HG02981 (cell line): ENCODE measurements around the gene CCM2.

Experiments used
- ATAC-seq: cut with Tn5 transposase; IDR thresholded peaks from one replicate; pipeline ENCODE4 v1.9.1; 2021; ENCODE audit warnings: mild to moderate bottlenecking, moderate library complexity; ENCODE audit not compliant: unreplicated experiment

The CCM2 gene

DNA sequence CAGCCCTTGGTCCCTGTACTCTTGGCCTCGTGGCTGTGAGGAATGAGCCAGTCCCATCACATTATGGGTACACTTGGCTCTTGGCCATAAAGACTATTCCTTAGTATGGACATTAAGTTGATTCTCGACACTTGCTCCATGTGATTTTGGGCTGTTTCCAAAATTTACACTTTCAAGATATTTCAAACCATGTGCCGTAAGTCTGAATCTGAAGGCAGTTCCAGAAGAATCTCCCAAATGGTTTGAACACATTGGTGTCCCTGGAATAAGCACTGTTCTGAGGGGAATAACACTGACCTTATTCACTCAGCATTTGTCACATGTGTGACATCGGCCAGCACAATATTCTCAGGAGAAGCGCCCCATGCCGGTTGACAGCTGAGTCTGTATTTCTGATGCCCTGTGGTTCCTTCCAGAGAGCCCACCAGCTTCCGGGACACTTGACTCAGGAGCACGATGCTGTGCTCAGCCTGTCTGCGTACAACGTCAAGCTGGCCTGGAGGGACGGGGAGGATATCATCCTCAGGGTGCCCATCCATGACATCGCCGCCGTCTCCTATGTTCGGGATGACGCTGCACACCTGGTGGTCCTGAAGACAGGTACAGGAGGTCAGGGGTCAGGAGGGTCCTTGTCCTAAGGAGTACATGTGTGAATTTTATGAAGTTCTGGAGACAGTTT is 64.2 kb downstream of the CCM2 start:
- no peak for ATAC-seq

DNA sequence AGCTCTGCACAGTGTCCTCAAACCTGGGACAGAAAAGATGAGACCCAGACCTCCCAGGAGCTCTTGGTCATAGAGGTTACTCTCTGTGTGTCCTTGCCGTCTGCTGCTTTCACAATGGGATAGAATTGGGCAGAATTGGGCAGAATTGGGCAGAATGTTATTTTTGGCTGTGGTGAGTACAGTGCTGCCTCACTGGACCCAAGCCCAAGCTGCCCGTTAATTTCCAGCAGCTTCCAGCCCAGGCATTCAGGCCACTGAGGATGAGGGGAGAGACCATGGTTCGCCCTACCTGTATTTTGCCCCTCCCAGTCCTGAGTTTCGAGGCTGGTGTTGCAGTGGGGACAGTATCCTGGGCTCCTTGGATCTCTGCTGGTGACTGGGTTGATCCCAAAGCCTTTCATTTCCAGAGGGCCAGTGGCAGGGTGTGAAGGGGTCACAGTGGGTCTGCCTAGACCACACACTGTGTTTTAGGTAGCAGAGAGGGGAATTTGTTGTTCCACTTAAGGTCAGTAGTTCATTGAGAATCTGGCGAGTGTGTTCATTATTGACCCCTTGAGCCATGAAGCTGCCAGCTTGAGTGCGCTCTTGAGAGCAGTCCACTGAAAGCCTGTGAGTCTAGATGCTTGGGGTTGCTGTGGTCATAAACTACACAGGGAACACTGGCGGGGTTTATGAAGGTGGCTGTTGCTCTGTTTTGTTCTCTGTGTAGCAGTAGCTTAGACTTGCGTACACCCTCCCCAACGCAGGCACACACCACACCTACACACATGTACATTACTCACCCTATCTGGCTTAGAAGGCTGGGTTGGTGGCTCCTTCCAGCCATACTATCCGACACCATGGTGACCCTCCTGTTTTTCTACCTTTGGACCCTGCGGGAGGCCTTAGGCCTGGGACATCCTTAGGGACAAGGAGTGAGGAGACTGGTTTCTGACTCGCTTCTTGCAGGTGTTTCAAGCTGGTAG is 65.3 kb downstream of the CCM2 start:
- ATAC-seq = no peak

DNA sequence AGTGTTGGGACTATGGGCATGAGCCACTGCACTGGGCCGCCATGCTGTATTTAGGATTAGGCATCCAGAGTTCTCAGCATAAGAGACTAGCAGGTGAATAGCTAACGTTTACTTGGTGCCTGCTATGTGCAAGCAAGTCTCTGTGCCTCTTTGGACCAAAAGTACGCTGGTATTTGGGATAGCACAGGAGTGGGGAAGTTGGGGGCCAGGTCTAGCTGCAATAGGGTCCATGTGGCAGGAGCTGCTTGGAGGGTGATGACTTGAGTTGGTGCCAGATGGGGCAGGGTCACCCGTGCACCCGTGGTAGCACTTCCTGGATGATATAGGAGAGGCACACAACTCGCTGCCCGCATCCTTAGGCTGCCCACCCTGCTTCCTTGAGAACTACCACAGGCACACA is 66.4 kb downstream of the CCM2 start:
- no peak for ATAC-seq

DNA sequence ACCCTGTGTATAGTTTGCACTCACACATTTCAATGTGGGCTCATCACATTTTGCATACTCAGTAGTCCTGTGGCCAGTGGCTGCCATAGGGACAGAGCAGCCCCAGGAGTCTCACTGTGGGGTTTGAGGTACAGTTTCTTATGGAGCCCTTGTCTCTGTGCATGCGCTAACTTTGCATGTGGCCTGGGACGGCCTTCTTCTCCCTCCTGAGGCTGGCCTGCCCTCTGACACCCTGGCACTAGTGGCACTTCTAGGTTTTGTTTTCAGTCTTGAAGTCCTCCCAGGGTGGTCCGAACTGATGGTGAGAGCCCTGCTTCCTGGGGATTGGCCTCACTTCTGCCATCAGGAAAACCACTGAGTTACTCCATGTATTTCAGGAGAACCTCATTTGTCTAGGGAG is 67.6 kb downstream of the CCM2 start:
- no peak for ATAC-seq

DNA sequence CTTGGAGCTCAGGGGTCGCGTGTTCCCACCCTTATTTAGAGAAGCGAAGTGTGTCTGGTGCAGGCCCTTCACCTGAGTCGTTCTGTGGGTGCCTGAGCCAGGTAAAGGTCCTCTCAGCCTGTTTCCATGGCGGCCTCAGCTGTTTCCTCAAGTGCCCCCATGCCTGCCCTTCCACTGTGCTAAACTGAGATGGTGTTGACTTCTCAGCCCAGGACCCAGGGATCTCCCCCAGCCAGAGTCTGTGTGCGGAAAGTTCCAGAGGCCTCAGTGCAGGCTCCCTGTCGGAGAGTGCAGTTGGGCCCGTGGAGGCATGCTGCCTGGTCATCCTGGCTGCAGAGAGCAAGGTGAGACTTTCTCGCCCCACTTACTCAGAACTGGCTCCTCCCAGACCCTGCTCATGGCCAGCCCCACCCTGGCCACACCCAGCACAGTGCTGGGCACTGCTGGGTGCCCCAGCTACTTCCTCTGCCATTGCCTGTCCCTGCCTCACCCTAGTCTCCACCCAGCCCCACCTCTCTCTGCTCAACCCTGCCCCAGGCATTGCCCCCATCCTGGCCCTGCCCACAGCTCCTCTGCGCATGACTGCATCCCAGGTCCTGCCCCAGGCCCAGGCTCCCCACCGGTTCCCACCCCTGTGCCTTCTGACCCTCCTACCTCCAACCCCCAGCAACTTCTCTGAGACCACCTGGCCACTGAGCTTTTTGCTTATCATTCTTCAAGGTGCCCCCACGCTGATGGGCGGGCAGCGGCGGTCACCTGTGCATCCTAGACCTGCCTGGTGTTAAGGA is 68.4 kb downstream of the CCM2 start:
- ATAC-seq = no peak

DNA sequence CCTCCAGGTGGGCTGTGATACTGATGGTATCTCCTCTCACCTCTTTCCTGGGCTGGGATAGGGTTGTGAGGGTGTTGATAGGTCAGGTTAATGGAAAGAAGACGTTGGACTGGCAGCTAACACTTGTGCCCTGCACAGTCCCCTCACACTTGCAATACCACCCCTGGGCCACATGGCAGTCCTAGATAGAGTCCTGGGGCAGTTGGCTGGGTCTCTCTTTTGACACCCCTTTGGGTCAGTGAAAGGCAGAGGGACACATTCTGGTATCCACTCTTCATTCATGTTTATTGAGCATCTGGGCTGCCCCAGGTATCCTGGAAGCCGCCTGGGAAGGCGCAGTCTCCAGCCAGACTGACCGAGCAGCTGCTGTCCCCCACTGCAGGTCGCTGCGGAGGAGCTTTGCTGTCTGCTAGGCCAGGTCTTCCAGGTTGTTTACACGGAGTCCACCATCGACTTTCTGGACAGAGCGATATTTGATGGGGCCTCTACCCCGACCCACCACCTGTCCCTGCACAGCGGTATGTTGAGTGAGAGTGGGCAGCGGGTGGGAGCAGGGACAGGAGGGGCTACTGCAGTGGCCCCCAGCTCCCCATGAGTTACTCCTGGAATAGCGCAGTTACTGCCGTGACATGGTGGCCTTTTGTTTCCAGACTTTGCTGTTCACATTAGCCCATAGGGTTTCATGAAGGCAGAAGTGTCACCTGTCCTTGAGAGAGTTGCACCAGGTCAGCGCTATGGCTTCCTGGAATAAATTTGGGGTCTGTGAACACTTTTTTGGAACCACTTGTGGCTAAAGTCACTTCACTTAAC is 69.6 kb downstream of the CCM2 start:
- ATAC-seq = no peak

DNA sequence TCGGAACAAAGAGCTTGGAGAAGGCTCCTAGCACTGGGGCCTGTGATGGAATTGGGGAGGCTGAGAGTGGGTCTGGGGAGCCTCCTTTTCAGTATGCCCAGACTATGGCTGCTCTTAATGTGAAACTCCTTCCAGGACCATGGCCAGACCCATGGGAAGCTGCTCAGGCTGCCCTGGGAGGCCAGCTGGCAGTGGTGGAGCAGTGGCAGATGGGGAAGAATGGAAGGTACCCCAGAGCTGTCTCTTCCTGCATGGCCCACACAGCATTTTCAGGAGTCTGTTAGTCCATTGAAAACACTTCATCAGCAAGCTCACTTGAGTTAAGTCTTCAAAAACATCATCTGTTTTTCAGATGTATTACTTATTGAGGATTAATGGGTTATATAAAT is 70.2 kb downstream of the CCM2 start:
- no peak for ATAC-seq

DNA sequence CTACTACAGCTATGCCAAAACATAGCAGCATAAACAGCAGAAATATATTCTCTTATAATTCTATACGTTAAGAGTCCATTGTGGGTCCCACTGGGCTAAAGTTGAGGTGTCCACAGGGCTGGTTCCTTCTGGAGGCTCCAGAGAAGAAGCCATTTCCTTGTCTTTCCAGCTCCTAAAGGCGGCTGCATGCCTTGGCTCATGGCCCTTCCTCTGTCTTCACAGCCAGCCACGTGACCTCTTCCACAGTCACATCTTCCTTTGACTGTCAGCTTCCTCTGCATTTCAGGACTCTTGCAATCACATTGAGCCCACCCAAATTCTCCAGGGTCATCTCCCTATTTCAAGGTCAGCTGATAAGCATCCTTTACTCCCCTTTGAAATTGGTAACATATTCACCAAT is 71.5 kb downstream of the CCM2 start:
- no peak for ATAC-seq

DNA sequence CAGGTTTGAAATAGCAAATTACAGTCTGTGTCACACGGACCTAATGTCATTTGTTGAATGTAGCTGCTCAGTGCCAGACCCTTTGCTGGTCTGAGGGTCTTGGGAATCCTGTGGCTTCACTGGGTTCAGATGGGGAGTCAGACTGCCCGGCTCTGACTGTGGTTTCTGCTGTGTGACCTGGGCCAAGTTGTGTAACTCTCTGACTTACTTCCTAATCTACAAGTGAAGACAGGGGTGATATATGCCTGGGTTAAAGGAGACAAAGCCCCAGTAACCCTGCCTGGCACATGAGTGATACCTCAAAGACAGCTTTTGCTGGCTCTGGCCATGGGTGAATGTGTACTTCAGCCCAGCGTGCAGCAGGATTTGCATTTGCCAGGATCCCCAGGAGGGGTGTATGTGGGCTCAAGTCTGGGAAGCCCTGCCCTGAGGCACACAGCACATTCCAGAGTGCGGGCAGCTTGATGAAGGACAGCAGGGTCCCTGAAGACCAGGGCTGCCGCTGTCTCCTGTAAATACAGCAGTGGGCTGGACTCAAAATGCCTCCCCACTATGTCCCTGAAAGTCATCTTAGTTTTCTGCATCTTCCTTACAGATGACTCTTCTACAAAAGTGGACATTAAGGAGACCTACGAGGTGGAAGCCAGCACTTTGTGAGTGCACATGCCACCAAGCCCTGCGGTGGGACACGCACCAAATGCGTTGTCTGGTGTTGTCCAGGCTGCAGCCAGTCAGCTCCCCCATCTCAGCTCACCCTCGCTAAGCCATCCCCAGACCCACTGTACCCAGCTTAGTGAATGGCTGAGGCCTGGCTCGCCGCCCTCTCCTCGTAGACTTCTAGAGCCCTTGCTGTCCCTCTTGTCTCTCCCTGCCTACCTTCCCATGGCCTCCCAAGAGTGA is 72.4 kb downstream of the CCM2 start:
- ATAC-seq = no peak

DNA sequence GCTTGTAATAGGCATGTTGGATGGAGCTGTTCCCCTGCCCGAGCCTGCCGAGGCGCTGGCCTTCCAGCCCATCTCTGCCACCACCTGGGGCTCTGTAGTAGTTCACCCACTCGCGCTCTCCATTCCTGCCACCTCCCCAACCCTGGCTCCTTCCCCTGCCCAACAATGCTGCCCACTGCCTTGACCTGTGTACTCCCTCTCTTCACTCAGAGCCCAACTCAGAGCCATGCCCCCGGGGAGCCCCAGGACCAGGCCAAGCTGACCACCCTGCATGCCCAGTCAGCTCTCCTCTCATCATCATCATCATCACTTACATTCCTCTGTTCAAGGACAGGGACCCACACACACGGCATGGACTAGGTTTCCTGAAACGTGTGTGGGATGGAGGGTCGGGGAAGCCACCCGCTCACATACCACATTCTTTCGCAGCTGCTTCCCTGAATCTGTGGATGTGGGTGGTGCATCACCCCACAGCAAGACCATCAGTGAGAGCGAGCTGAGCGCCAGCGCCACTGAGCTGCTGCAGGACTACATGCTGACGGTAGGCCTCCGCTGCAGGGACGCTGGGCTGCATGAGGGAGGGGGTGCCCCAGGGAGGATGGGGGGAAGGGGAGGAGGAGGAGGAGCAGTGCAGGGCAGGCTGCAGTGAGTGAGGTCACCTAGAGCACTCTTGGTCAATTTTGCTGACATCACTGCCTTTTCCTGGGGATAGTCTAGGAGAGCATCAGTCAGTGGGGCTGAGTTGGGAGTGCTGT is 73.2 kb downstream of the CCM2 start:
- ATAC-seq = no peak

DNA sequence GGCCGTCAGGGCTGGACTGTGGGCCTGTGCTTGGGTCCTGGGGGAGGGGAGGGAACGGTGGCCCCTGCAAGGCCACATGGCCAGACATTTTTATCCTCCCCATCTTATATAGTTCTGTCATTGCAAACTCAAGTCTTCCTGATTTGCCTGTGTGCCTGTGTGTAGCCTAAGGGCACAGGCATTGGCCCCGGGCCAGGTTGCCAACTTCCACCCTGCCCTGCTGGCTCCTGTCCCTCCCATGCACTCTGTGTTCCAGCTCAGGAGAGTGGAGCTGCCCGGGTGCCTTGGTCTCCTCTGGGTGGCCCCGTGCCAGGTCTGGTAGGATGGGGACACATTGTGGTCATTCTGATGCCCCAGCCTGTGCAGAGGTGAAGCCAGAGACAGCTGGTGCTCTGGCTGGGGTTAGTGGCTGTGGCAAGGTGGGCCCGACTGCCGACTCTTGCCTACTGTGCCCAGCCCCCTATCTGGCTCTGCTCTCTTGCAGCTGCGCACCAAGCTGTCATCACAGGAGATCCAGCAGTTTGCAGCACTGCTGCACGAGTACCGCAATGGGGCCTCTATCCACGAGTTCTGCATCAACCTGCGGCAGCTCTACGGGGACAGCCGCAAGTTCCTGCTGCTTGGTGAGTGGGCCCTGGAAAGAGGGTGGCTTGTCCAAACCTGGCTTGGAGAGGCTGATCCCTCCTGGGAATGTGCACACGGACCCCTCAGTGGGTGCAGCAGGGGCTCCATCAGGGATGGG is 74.0 kb downstream of the CCM2 start:
- no peak for ATAC-seq

DNA sequence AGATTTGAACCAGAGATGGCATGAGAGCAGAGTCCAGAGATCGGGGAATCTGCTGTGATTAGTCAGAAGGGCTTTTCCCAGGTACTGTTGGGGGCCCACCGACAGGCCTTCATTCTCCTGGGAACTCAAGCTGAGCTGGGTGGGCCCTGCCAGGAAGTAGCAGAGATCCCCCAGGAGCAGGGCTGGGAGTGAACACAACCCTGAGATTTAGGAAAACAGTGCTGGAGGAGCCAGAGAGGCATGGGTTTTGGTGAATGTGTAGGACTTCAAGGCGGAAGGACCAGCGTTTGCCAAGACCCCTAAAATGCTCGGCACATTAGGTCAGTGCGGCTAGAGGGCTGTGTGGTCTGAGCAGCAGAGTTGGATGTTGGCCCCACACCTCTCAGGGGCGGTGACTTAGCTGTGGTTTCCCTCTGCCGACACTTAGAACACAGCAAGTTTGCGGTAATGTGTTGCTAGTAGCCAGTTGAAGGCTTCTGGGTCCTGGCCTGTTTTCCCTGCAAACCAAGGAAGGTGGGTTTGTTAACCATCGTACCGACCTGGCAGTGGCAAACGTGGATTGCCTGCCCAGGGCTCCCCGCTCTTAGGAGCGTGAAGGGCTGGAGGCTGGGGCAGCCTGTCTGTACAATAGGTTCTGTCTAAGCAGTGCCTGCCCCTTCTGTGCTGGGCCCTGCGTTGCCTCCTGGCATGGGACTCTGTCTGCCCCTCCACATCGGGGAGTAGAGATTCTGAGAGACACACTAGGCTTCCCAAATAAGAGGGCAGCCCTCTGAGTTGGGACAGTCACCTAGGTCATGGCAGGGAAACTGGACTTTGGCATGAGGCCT is 74.7 kb downstream of the CCM2 start:
- no peak for ATAC-seq

DNA sequence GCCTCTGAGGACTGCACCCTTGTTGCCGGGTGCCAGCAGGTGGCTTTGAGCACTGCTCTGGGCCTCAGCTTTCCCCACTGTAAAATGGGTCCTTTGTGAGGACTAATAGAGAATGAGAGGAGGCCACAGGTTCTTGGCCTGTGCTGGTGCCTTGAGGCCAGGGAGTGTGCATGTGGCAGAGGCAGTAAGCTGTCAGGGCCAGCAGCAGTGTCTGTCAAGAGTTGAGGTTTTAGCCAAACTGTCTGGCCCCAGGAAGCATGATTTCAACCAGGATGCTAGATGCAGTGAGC is 75.3 kb downstream of the CCM2 start:
- ATAC-seq = no peak

DNA sequence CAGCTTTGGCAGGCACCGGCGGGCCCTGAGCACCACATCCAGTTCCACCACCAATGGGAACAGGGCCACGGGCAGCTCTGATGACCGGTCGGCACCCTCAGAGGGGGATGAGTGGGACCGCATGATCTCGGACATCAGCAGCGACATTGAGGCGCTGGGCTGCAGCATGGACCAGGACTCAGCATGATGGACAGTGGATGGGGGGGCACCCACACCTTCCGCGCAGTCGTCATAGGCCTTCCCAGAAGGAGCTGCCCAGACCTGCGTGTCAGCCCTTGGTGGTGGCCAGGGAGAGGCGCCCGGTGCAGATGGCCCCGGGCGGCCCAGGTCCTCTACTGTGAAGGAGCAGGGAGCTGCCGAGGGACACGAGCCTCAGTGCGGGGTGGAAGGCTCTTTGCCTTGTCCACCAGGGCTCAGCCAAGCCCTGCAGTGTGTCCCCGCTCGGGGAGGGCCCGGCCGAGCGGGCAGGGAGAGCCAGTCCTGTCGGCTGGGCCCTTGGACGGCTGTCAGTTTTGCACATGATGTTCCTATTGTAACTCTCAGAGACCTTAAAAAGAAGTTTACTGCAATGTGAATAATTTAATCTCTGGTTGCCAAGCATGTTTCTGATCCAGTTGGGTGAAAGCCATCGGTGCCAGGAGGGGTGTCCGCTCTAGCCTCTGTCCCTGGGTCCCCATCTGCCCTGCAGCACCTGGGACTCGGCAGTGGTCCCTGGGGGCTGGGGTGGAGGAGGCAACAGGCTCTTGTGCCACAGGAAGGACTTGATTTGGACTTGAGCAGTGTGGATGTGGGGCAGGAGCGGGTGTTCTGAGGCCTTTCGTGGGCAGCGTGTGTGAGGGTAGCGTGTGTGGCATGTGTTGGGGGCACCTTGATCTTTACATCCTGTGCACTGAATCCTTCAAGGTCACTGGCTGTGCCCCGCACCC is 76.1 kb downstream of the CCM2 start:
- no peak for ATAC-seq

DNA sequence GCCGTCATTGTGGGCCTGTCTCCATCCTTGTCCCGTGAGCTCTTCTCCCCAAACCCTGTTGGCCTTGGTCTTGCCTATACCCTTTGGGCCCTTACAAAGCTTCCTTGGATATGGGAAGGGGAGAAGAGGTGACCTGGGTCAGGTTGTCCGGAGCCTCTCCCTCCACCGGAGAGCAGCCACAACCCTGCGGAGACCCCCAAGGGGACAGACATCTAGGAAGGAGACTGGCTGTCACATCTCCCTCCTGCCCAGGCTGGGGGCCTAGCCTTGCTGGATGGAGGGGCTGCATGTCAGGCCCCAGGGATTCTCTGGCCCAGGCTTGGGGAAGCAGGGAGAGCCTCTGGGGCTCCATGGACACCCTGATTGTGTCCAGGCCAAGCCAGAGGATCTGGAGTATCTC is 76.9 kb downstream of the CCM2 start:
- ATAC-seq = no peak

DNA sequence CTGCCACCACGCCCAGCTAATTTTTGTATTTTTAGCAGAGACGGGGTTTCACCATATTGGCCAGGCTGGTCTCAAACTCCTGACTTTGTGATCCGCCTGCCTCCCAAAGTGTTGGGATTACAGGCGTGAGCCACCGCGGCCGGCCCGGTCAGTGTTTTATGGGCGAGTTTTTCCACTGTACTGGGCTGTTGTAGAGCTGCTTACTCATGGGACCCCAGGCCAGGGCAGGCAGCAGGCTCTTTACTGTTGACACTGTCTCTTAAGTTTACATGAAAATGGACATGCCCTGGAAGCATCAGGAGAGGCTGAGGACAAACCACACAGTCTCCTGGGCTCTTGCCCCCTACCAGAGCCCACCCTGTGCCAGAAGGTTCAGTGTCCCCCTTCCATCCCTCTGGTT is 77.6 kb downstream of the CCM2 start:
- ATAC-seq = no peak
